ENCODE results near the gene TP53. TPM values are rescaled to one million over a fixed set of nuclear protein-coding genes. Genes with fewer than 3 reads are reported as not detected.

TP53 gene
- total RNA-seq, 1 experiment from 2014 or later: 181 TPM

- ChIA-PET POLR2A (interaction anchor here (0.6 kb wide), 1 partner anchor 15 kb away, joined by 3 read pairs; no protein-coding TSS in a partner anchor), CTCF (no interaction called here)
- Mint-ChIP-seq H3K27me3 (ENCODE audit: insufficient read depth, unreplicated experiment) (peaks cover 17% of the 10 kb centered on the region), H3K4me1 (ENCODE audit: insufficient read depth, unreplicated experiment) (peaks cover 6% of the 10 kb centered on the region), H3K27ac (ENCODE audit: low read depth, unreplicated experiment) (no peak overlapping the region), H3K36me3 (ENCODE audit: insufficient read depth, unreplicated experiment) (peaks cover 19% of the 10 kb centered on the region), H3K9me3 (ENCODE audit: unreplicated experiment) (no peaks in the 10 kb centered on the region), H3K4me3 (ENCODE audit: unreplicated experiment) (no peak overlapping the region)
- no peak for DNase-seq (ENCODE audit: unreplicated experiment)
- no peak for TF ChIP-seq CTCF (IDR thresholded peaks at IDR 0.05; ENCODE audit: unreplicated experiment)
- BruUV-seq (replicated peaks): no TSS peak
- intact Hi-C loops (cut with micrococcal nuclease): no loop called here
Observed at GRCh38 chr17:7701681-7702080, 14.4 kb upstream of the TP53 start.

GRCh38 chr17:7700510-7700909 lies 13.2 kb upstream of the TP53 start:
- BruUV-seq (replicated peaks): no TSS peak
- Mint-ChIP-seq H3K27me3 (ENCODE audit: insufficient read depth, unreplicated experiment) (peaks cover 5% of the 10 kb centered on the region), H3K27ac (ENCODE audit: low read depth, unreplicated experiment) (no peak overlapping the region), H3K9me3 (ENCODE audit: unreplicated experiment) (no peaks in the 10 kb centered on the region), H3K4me1 (ENCODE audit: insufficient read depth, unreplicated experiment) (peaks cover under 1% of the 10 kb centered on the region), H3K4me3 (ENCODE audit: unreplicated experiment) (no peak overlapping the region), H3K36me3 (ENCODE audit: insufficient read depth, unreplicated experiment) (peaks cover 29% of the 10 kb centered on the region)
- TF ChIP-seq CTCF (IDR thresholded peaks at IDR 0.05; ENCODE audit: unreplicated experiment): no peak
- DNase-seq (ENCODE audit: unreplicated experiment): no peak
- ChIA-PET POLR2A (no interaction called here), CTCF (interaction anchor here (0.6 to 0.8 kb wide), 4 partner anchors 314 to 549 kb away, joined by 3 read pairs; partner anchors contain the start of genes NEURL4 and PFAS)
- intact Hi-C loops (cut with micrococcal nuclease): no loop called here

- ChIA-PET POLR2A (no interaction called here), CTCF (no interaction called here)
- no peak for DNase-seq (ENCODE audit: unreplicated experiment)
- TF ChIP-seq CTCF (IDR thresholded peaks at IDR 0.05; ENCODE audit: unreplicated experiment): no peak
- intact Hi-C loops (cut with micrococcal nuclease): no loop called here
- no peaks in the 10 kb centered on the region for H3K9me3 Mint-ChIP-seq (ENCODE audit: unreplicated experiment)
- H3K36me3 Mint-ChIP-seq (ENCODE audit: insufficient read depth, unreplicated experiment): peaks cover 38% of the 10 kb centered on the region
- H3K4me3 Mint-ChIP-seq (ENCODE audit: unreplicated experiment): no peak overlapping the region
- no TSS peak for BruUV-seq (replicated peaks)
- H3K4me1 Mint-ChIP-seq (ENCODE audit: insufficient read depth, unreplicated experiment): no peaks in the 10 kb centered on the region
- no peak overlapping the region for H3K27ac Mint-ChIP-seq (ENCODE audit: low read depth, unreplicated experiment)
- H3K27me3 Mint-ChIP-seq (ENCODE audit: insufficient read depth, unreplicated experiment): no peaks in the 10 kb centered on the region
Observed at GRCh38 chr17:7697828-7698588, 10.7 kb upstream of the TP53 start.

- no peak for TF ChIP-seq CTCF (IDR thresholded peaks at IDR 0.05; ENCODE audit: unreplicated experiment)
- CTCF ChIA-PET: no interaction called here
- intact Hi-C loops (cut with micrococcal nuclease): no loop called here
- Mint-ChIP-seq H3K27me3 (ENCODE audit: insufficient read depth, unreplicated experiment) (no peaks in the 10 kb centered on the region), H3K4me1 (ENCODE audit: insufficient read depth, unreplicated experiment) (no peaks in the 10 kb centered on the region), H3K27ac (ENCODE audit: low read depth, unreplicated experiment) (no peak overlapping the region), H3K4me3 (ENCODE audit: unreplicated experiment) (no peak overlapping the region), H3K36me3 (ENCODE audit: insufficient read depth, unreplicated experiment) (peaks cover 44% of the 10 kb centered on the region), H3K9me3 (ENCODE audit: unreplicated experiment) (no peaks in the 10 kb centered on the region)
- no TSS peak for BruUV-seq (replicated peaks)
- POLR2A ChIA-PET: no interaction called here
- no peak for DNase-seq (ENCODE audit: unreplicated experiment)
Observed at GRCh38 chr17:7695586-7695985, 8.3 kb upstream of the TP53 start.

All from MCF 10A (cell line).